ENCODE data around the gene COBL. TPM values are rescaled to one million over a fixed set of nuclear protein-coding genes. Genes with fewer than 3 reads are reported as not detected.

Gene COBL
- total and polyA plus RNA-seq, 8 donors = 7.4 to 32.0 (median 16.8) TPM

- TF ChIP-seq, protein P1, sequence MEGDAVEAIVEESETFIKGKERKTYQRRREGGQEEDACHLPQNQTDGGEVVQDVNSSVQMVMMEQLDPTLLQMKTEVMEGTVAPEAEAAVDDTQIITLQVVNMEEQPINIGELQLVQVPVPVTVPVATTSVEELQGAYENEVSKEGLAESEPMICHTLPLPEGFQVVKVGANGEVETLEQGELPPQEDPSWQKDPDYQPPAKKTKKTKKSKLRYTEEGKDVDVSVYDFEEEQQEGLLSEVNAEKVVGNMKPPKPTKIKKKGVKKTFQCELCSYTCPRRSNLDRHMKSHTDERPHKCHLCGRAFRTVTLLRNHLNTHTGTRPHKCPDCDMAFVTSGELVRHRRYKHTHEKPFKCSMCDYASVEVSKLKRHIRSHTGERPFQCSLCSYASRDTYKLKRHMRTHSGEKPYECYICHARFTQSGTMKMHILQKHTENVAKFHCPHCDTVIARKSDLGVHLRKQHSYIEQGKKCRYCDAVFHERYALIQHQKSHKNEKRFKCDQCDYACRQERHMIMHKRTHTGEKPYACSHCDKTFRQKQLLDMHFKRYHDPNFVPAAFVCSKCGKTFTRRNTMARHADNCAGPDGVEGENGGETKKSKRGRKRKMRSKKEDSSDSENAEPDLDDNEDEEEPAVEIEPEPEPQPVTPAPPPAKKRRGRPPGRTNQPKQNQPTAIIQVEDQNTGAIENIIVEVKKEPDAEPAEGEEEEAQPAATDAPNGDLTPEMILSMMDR (IDR thresholded peaks at IDR 0.05) = no peak
- H3K36me3 ChIP-seq = no peaks in the 10 kb centered on the region
- 53 to 59% methylated on average over 7 of the region's 7 CpGs for WGBS, 2 donors
- H3K4me3 ChIP-seq = no peak overlapping the region
- peak overlapping the region in 1 of 4 donors; percentile 44 for H3K27ac ChIP-seq
- no peaks in the 10 kb centered on the region for H3K9me3 ChIP-seq
- intact Hi-C loops (cut with DNase I) = no loop called here
- DNase-seq = no peak
- H3K4me1 ChIP-seq = peaks cover 0 to 3% (median 0%) of the 10 kb centered on the region in 3 donors
- FAIRE-seq = no peak
- no peaks in the 10 kb centered on the region for H3K27me3 ChIP-seq
- peak in 3 of 4 donors; percentile 41 to 51 (median 46) for ATAC-seq
Measured at GRCh38 chr7:51288896-51289622, 27.6 kb downstream of the COBL start.

- intact Hi-C loops (cut with DNase I) = no loop called here
- DNase-seq (no peak), FAIRE-seq (no peak), ATAC-seq (no peak)
- no peak overlapping the region for H3K27ac ChIP-seq
- H3K4me3 ChIP-seq = no peak overlapping the region
- H3K36me3 ChIP-seq = no peaks in the 10 kb centered on the region
- WGBS, 2 donors = 84 to 91% methylated on average over 1 of the region's 1 CpG
- H3K27me3 ChIP-seq = no peaks in the 10 kb centered on the region
- H3K9me3 ChIP-seq = no peaks in the 10 kb centered on the region
- no peaks in the 10 kb centered on the region for H3K4me1 ChIP-seq
- TF ChIP-seq, protein P1 (IDR thresholded peaks at IDR 0.05) = no peak
Measured at GRCh38 chr7:51286401-51286800, 30.2 kb downstream of the COBL start.

- intact Hi-C loops (cut with DNase I) = no loop called here
- H3K4me3 ChIP-seq = no peak overlapping the region
- no peaks in the 10 kb centered on the region for H3K9me3 ChIP-seq
- H3K27ac ChIP-seq = no peak overlapping the region
- H3K36me3 ChIP-seq = no peaks in the 10 kb centered on the region
- peaks cover 0 to 5% (median 0%) of the 10 kb centered on the region in 3 donors for H3K4me1 ChIP-seq
- no peaks in the 10 kb centered on the region for H3K27me3 ChIP-seq
- no peak for FAIRE-seq
- whole genome bisulfite sequencing, 2 donors = 75 to 79% methylated on average over 3 of the region's 3 CpGs
- TF ChIP-seq, protein P1 (IDR thresholded peaks at IDR 0.05) = no peak
- no peak for ATAC-seq
- no peak for DNase-seq
Measured at GRCh38 chr7:51280156-51280555, 36.5 kb downstream of the COBL start.

DNA sequence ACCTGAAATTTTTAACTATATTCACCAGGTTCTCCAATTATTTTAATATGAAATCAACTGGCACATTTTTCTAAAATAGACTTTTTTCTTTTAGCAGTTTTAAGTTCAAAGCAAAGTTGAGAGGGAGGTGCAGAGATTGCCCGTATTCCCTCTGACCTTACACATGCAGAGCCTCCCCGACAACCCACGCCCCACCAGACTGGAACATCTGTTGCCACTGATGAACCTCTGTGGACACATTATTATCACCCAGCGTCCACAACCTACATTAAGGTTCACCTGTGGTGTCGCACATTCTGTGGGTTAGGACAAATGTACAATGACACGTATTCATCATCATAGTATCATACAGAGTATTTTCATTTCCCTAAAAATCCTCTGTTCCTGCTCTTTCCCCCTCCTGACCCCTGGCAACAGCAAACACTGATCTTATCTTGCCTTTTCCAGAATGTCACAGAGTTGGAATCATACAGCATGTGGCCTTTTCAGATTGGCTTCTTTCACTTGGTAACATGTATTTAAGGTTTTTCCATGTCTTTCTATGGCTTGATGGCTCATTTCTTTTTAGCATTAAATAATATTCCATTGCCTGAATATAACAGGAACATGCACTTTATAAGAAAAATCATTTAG, 37.1 kb downstream of the COBL start:
- WGBS, 2 donors = 73 to 88% methylated on average over 6 of the region's 6 CpGs
- H3K9me3 ChIP-seq = no peaks in the 10 kb centered on the region
- no peaks in the 10 kb centered on the region for H3K36me3 ChIP-seq
- TF ChIP-seq, protein P1 (IDR thresholded peaks at IDR 0.05) = no peak
- H3K4me3 ChIP-seq = no peak overlapping the region
- ATAC-seq (no peak), FAIRE-seq (no peak), DNase-seq (no peak)
- peaks cover 0 to 5% (median 0%) of the 10 kb centered on the region in 3 donors for H3K4me1 ChIP-seq
- H3K27ac ChIP-seq = no peak overlapping the region
- H3K27me3 ChIP-seq = no peaks in the 10 kb centered on the region
- intact Hi-C loops (cut with DNase I) = no loop called here

DNA sequence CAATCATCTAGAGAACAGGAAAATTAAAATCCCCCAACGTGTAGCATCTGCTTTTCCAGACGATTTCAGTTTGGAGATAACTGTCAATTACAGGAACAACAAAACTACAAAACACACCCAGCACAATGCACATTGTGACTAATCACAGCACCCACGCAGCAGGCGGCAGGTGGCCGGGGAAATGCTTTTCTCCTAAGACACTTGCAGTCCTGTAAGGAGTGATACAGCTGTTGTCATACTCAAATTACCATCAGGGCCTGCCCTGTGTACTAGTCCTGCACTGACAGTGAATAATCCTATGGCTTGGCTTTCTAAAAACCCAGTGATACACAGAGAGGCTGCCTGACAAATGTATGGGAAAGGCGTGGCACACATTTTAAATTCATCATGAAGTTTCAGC, 37.8 kb downstream of the COBL start:
- FAIRE-seq = no peak
- H3K27me3 ChIP-seq = no peaks in the 10 kb centered on the region
- TF ChIP-seq, protein P1 (IDR thresholded peaks at IDR 0.05) = no peak
- peak in 1 of 4 donors; percentile 29 for ATAC-seq
- DNase-seq = no peak
- peaks cover 0 to 5% (median 0%) of the 10 kb centered on the region in 3 donors for H3K4me1 ChIP-seq
- no peak overlapping the region for H3K27ac ChIP-seq
- no peaks in the 10 kb centered on the region for H3K36me3 ChIP-seq
- no peak overlapping the region for H3K4me3 ChIP-seq
- H3K9me3 ChIP-seq = no peaks in the 10 kb centered on the region
- intact Hi-C loops (cut with DNase I) = no loop called here
- 67 to 73% methylated on average over 6 of the region's 6 CpGs for WGBS, 2 donors
